HCT116 (cell line): Measurements from ENCODE around the gene CD82. TPM values are rescaled to one million over a fixed set of nuclear protein-coding genes. Genes with fewer than 3 reads are reported as not detected.
"Not testable (repeated sequence)": the region's sequence is repeated elsewhere in the genome, so short reads cannot be mapped to it uniquely, and the experiment has no call there.

Experiments used
- ATAC-seq: fragments of 200-7000 bp; cut with Tn5 transposase; 2 replicates; pipeline ENCODE4 v1.9.1; 2020; ENCODE audit warnings: mild to moderate bottlenecking, moderate library complexity
- BruUV-seq: library from RNA; stranded (reverse); fragments of 400-500 nt; replicated peaks from 2 replicates; lab custom pipeline; 2021; lab: Mats Ljungman, UMichigan
- CTCF ChIA-PET: fragments of 300-600 bp; sonication (Branson Sonifier 250); formaldehyde crosslinking; loops from one replicate; lab custom pipeline; 2021; ENCODE audit warnings: antibody characterized with exemption; lab: Charles Lee
- POLR2A ChIA-PET: fragments of 300-600, 350-600 bp; sonication (Branson Sonifier 250); formaldehyde crosslinking; loops from one replicate; lab custom pipeline; 2021; ENCODE audit warnings: antibody characterized with exemption; lab: Charles Lee
- RAD21 ChIA-PET, 2 experiments: fragments of 300-600 bp; sonication (Branson Sonifier 250); formaldehyde crosslinking; loops; one replicate each; lab custom pipeline; 2023; ENCODE audit warnings: low total read pairs in 2 of 2; ENCODE audit not compliant: uncharacterized antibody in 2 of 2, unreplicated experiment in 2 of 2, low non-redundant PET in 1 of 2; lab: Charles Lee
- DNase-seq: peaks from one replicate; pipeline ENCODE4 v3.0.0-alpha.2; 2010; ENCODE audit warnings: low read depth, low spot score
- H2AFZ ChIP-seq: fragments of 200-600 bp; shearing (Covaris generic), sonication (generic); 2 replicates; pipeline ENCODE4 v1.6.1; 2017; ENCODE audit warnings: low read depth, mixed run types, mixed read lengths, antibody characterized with exemption, low read length; ENCODE audit not compliant: poor library complexity, severe bottlenecking
- H3K27ac ChIP-seq: 2 replicates; pipeline ENCODE4 v1.5.1; 2012; ENCODE audit warnings: low read depth, low read length
- H3K27me3 ChIP-seq: fragments of 200-600 bp; sonication (generic); 2 replicates; pipeline ENCODE4 v1.6.1; 2016; ENCODE audit warnings: mixed run types, low read length, mixed read lengths; ENCODE audit not compliant: insufficient read depth
- H3K36me3 ChIP-seq, 2 experiments: fragments of 200-500 bp in 1 of 2; fragments of 200-600 bp in 1 of 2; sonication (Bioruptor generic) in 1 of 2; sonication (generic) in 1 of 2; 2 replicates each; pipeline versions ENCODE4 v1.5.1 to v1.6.1; 2014 to 2016; ENCODE audit warnings: low read length in 2 of 2, inconsistent platforms in 1 of 2, mixed read lengths in 1 of 2, mixed run types in 1 of 2; ENCODE audit not compliant: insufficient read depth in 2 of 2, control insufficient read depth in 1 of 2
- H3K4me1 ChIP-seq, 2 experiments: fragments of 200-600 bp in 1 of 2; sonication (generic) in 1 of 2; 2 replicates each; pipeline versions ENCODE4 v1.5.1 to v1.6.1; 2012 to 2017; ENCODE audit warnings: low read length in 2 of 2, inconsistent platforms in 1 of 2, mild to moderate bottlenecking in 1 of 2, mixed read lengths in 1 of 2, mixed run types in 1 of 2, moderate library complexity in 1 of 2; ENCODE audit not compliant: insufficient read depth in 2 of 2, control insufficient read depth in 1 of 2
- H3K4me2 ChIP-seq: fragments of 200-600 bp; sonication (generic); 2 replicates; pipeline ENCODE4 v1.6.1; 2017; ENCODE audit warnings: mixed run types, low read length, mixed read lengths
- H3K4me3 ChIP-seq, 2 experiments: fragments of 200-600 bp in 1 of 2; sonication (generic) in 1 of 2; replicated peaks in 1 of 2; 2 replicates each; pipeline ENCODE4 v1.5.1; 2011 to 2016; ENCODE audit warnings: low read length in 2 of 2, control low read depth in 1 of 2, low read depth in 1 of 2, mild to moderate bottlenecking in 1 of 2, mixed read lengths in 1 of 2, mixed run types in 1 of 2
- H3K79me2 ChIP-seq: fragments of 200-600 bp; sonication (generic); 2 replicates; pipeline ENCODE4 v1.6.1; 2017; ENCODE audit warnings: mild to moderate bottlenecking, mixed run types, low read length, moderate library complexity, mixed read lengths; ENCODE audit not compliant: insufficient read depth
- H3K9ac ChIP-seq: fragments of 200-600 bp; sonication (generic); 2 replicates; pipeline ENCODE4 v1.6.1; 2016; ENCODE audit warnings: low read length, mixed read lengths
- H3K9me2 ChIP-seq: fragments of 200-600 bp; sonication (generic), shearing (Covaris generic); 2 replicates; pipeline ENCODE4 v1.6.1; 2017; ENCODE audit warnings: mixed run types, mild to moderate bottlenecking, moderate library complexity; ENCODE audit not compliant: insufficient read depth
- H3K9me3 ChIP-seq, 2 experiments: fragments of 200-500 bp in 1 of 2; fragments of 200-600 bp in 1 of 2; sonication (Bioruptor generic) in 1 of 2; sonication (generic) in 1 of 2; 2 replicates each; pipeline ENCODE4 v1.6.1; 2014 to 2017; ENCODE audit warnings: low read length in 2 of 2, mixed read lengths in 2 of 2, inconsistent platforms in 1 of 2, low read depth in 1 of 2, mild to moderate bottlenecking in 1 of 2, mixed run types in 1 of 2, moderate library complexity in 1 of 2; ENCODE audit not compliant: control insufficient read depth in 1 of 2, insufficient read depth in 1 of 2
- H4K20me1 ChIP-seq: fragments of 200-600 bp; sonication (generic), shearing (Covaris generic); 2 replicates; pipeline ENCODE4 v1.6.1; 2017; ENCODE audit warnings: mixed run types, mild to moderate bottlenecking, moderate library complexity; ENCODE audit not compliant: insufficient read depth
- CBX3 ChIP-seq: IDR thresholded peaks from 2 replicates; pipeline ENCODE4 v1.6.1; 2012; ENCODE audit warnings: low read depth
- CEBPB ChIP-seq: IDR thresholded peaks from 2 replicates; pipeline ENCODE4 v1.6.1; 2012; ENCODE audit warnings: low read depth
- ELF1 ChIP-seq: IDR thresholded peaks from 2 replicates; pipeline ENCODE4 v1.6.1; 2012; ENCODE audit warnings: low read depth, borderline replicate concordance
- EZH2phosphoT487 ChIP-seq: fragments of 200-600 bp; IDR thresholded peaks from 2 replicates; pipeline ENCODE4 v1.6.1; 2018; ENCODE audit warnings: antibody characterized with exemption, borderline replicate concordance
- JUND ChIP-seq: IDR thresholded peaks from 2 replicates; pipeline ENCODE4 v1.6.1; 2012
- POLR2A ChIP-seq: IDR thresholded peaks from 2 replicates; pipeline ENCODE4 v1.7.0; 2011; ENCODE audit warnings: borderline replicate concordance; ENCODE audit not compliant: insufficient read depth, insufficient read length; ENCODE audit errors: extremely low read depth
- POLR2AphosphoS5 ChIP-seq: IDR thresholded peaks from 2 replicates; pipeline ENCODE4 v1.6.1; 2011; ENCODE audit warnings: mild to moderate bottlenecking, low read depth, low read length, moderate library complexity
- RAD21 ChIP-seq: IDR thresholded peaks from 2 replicates; pipeline ENCODE4 v1.6.1; 2012; ENCODE audit warnings: low read depth, mild to moderate bottlenecking
- SIN3A ChIP-seq: IDR thresholded peaks from 2 replicates; pipeline ENCODE4 v1.6.1; 2012; ENCODE audit warnings: low read depth
- SP1 ChIP-seq: IDR thresholded peaks from 2 replicates; pipeline ENCODE4 v1.6.1; 2012; ENCODE audit warnings: low read depth
- YY1 ChIP-seq: IDR thresholded peaks from 2 replicates; pipeline ENCODE4 v1.6.1; 2011; ENCODE audit warnings: low read length, low read depth, moderate library complexity, mild to moderate bottlenecking; ENCODE audit not compliant: insufficient replicate concordance; ENCODE audit errors: extremely low read depth
- ZFX ChIP-seq: fragments of 450-650 bp; IDR thresholded peaks from 2 replicates; pipeline ENCODE4 v1.6.1; 2017
- ZNF274 ChIP-seq: fragments of 200-500 bp; sonication (Bioruptor generic); IDR thresholded peaks from 2 replicates; pipeline ENCODE4 v1.6.1; 2014; ENCODE audit warnings: mild to moderate bottlenecking, low read depth, low read length, inconsistent platforms
- intact Hi-C: fragments of 100-400 bp; cut with micrococcal nuclease; formaldehyde crosslinking; loops from 2 replicates; pipeline ENCODE4 v1.10.0; 2022
- total RNA-seq: library from RNA; stranded (reverse); gene quantifications from one replicate; pipeline ENCODE4 v1.2.1, GENCODE V29; 2021; ENCODE audit not compliant: unreplicated experiment
- TF ChIP-seq, protein P1 (sequence below): IDR thresholded peaks from 2 replicates; pipeline ENCODE4 v1.6.1; 2012

CD82 gene
- total RNA-seq, 1 experiment from 2014 or later, result 16.7 TPM

- TF ChIP-seq SP1 (no peak), ZFX (no peak), CBX3 (no peak)
These were observed 6.1 kb upstream of the CD82 start (continued) for GRCh38 chr11:44559207-44559939.

- H3K4me3 ChIP-seq, H3K79me2 ChIP-seq, H3K27me3 ChIP-seq, H3K9me2 ChIP-seq, H3K36me3 ChIP-seq, H3K9me3 ChIP-seq, H2AFZ ChIP-seq, DNase-seq, H3K4me2 ChIP-seq, BruUV-seq, H3K27ac ChIP-seq, ATAC-seq, POLR2A ChIA-PET, H3K9ac ChIP-seq, H4K20me1 ChIP-seq, intact Hi-C loops: not testable (repeated sequence)
- peaks cover 22 to 23% of the 10 kb centered on the region in 2 experiments for H3K4me1 ChIP-seq
- CTCF ChIA-PET, result interaction anchor here (2.7 to 3.4 kb wide), 2 partner anchors 52 to 57 kb away, joined by 15 to 28 read pairs; no protein-coding TSS in a partner anchor
- RAD21 ChIA-PET, result interaction anchor here in 1 of 2 experiments (1.9 kb wide), 1 partner anchor 57 kb away, joined by 7 read pairs; no protein-coding TSS in a partner anchor
These were observed 5.5 kb upstream of the CD82 start for GRCh38 chr11:44559940-44560300.

- Histone ChIP-seq H4K20me1 (no peaks in the 10 kb centered on the region), H3K27me3 (no peaks in the 10 kb centered on the region), H3K4me2 (peak overlapping the region; percentile 40; the same call in 1 of the 2 replicates), H3K4me3 (no peak overlapping the region), H3K9me2 (0 out of 2 replicates have a peak, but pooled peaks cover 2% of the 10 kb centered on the region), H3K36me3 (no peaks in the 10 kb centered on the region), H3K27ac (no peak overlapping the region), H3K79me2 (no peaks in the 10 kb centered on the region), H2AFZ (no peak overlapping the region), H3K4me1 (peaks cover 27 to 32% of the 10 kb centered on the region in 2 experiments), H3K9ac (no peak overlapping the region), H3K9me3 (no peaks in the 10 kb centered on the region)
- CTCF ChIA-PET, result interaction anchor here (2.4 to 2.7 kb wide), 2 partner anchors 56 kb away, joined by 9 to 28 read pairs; no protein-coding TSS in a partner anchor
- ATAC-seq (no peak), DNase-seq (no peak)
- intact Hi-C loops, result no loop called here
- no peak for TF ChIP-seq EZH2phosphoT487
- TF ChIP-seq RAD21, result no peak
- TF ChIP-seq ZFX, result no peak
- TF ChIP-seq POLR2A, result no peak
- no peak for TF ChIP-seq CBX3
- TF ChIP-seq YY1, result no peak
- TF ChIP-seq POLR2AphosphoS5, result no peak
- TF ChIP-seq SIN3A, result no peak
- no peak for TF ChIP-seq JUND
- TF ChIP-seq CEBPB, result no peak
- no peak for TF ChIP-seq ELF1
- TF ChIP-seq, protein P1, sequence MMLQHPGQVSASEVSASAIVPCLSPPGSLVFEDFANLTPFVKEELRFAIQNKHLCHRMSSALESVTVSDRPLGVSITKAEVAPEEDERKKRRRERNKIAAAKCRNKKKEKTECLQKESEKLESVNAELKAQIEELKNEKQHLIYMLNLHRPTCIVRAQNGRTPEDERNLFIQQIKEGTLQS, result no peak
- TF ChIP-seq ZNF274, result no peak
- RAD21 ChIA-PET, result no interaction called here
- POLR2A ChIA-PET, result interaction anchor here (1.1 kb wide), 1 partner anchor 46 kb away, joined by 3 read pairs; no protein-coding TSS in a partner anchor
- BruUV-seq, result no TSS peak
These were observed 4.1 kb upstream of the CD82 start for GRCh38 chr11:44561275-44561805.
